ENCODE results near the gene GCGR. TPM values are rescaled to one million over a fixed set of nuclear protein-coding genes. Genes with fewer than 3 reads are reported as not detected.

The GCGR gene
- total RNA-seq, 1 experiment from 2014 or later, result 1.4 TPM

DNA sequence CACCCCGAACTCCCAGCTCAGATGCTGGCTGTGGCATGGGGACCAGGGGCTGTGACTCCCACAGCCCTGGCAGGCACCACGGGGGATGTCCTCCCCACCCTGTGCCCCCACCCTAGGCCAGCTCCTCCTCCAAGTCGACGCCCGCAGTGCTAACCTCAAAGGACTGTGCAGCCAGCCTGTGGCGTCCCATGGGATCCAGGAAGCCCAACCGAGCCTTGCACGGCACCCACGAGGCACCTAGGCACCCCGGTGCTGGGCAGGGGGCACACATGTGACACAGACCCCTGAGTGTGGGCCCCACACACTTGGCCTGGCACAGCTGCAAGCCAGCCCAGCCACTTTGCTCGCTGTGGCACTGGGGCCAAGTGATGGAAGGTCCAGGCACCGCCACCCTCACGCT lies 3.9 kb downstream of the GCGR start (continued):
- TF ChIP-seq ZNF532 (CRISPR knock-in tag; IDR thresholded peaks at IDR 0.05; ENCODE audit: borderline replicate concordance) (no peak), NR1H2 (CRISPR knock-in tag; IDR thresholded peaks at IDR 0.05) (no peak), RELA (CRISPR knock-in tag; IDR thresholded peaks at IDR 0.05; ENCODE audit: borderline replicate concordance) (no peak), MXD4 (CRISPR knock-in tag; IDR thresholded peaks at IDR 0.05; ENCODE audit: borderline replicate concordance) (no peak)

DNA sequence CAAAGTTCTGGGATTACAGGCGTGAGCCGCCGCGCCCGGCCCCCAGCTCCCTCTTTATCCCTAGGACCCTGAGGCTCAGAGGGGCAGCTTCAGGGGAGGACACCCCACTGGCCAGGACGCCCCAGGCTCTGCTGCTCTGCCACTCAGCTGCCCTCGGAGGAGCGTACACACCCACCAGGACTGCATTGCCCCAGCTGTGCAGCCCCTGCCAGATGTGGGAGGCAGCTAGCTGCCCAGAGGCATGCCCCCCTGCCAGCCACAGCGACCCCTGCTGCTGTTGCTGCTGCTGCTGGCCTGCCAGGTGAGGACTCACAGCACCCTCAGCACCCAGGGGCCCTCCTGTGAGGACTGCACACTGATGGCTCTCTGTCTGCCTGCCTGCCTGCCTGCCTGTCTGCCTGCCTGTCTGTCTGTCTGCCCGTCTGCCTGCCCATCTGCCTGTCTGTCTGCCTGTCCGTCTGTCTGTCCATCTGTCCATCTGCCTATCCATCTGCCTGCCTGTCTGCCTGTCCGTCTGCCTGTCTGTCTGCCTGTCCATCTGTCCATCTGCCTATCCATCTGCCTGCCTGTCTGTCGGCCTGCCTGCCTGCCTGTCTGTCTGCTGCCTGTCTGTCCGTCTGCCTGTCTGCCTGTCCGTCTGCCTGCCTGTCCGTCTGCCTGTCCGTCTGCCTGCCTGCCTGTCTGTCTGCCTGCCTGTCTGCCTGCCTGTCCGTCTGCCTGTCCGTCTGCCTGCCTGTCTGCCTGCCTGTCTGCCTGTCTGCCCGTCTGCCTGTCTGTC lies 5.0 kb downstream of the GCGR start:
- peaks cover 25% of the 10 kb centered on the region for H3K27me3 Mint-ChIP-seq (ENCODE audit: low read depth)
- no peak overlapping the region for H3K27ac Mint-ChIP-seq
- H3K4me3 Mint-ChIP-seq, result no peak overlapping the region
- H3K4me1 Mint-ChIP-seq, result no peaks in the 10 kb centered on the region
- ChIA-PET POLR2A (interaction anchor here (0.5 kb wide), 1 partner anchor 22 kb away, joined by 3 read pairs; no protein-coding TSS in a partner anchor), CTCF (interaction anchor here (0.6 to 3.8 kb wide), 6 partner anchors 9 to 211 kb away, joined by 3 to 18 read pairs (median 4); no protein-coding TSS in a partner anchor)
- TF ChIP-seq CTCF (IDR thresholded peaks at IDR 0.05), result no peak
- TF ChIP-seq, protein P1, sequence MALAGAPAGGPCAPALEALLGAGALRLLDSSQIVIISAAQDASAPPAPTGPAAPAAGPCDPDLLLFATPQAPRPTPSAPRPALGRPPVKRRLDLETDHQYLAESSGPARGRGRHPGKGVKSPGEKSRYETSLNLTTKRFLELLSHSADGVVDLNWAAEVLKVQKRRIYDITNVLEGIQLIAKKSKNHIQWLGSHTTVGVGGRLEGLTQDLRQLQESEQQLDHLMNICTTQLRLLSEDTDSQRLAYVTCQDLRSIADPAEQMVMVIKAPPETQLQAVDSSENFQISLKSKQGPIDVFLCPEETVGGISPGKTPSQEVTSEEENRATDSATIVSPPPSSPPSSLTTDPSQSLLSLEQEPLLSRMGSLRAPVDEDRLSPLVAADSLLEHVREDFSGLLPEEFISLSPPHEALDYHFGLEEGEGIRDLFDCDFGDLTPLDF (CRISPR knock-in tag; IDR thresholded peaks at IDR 0.05), result no peak
- no peak for TF ChIP-seq GRHL2 (CRISPR knock-in tag; IDR thresholded peaks at IDR 0.05; ENCODE audit: insufficient replicate concordance, severe bottlenecking)
- no peak for TF ChIP-seq IRF2 (CRISPR knock-in tag; IDR thresholded peaks at IDR 0.05; ENCODE audit: borderline replicate concordance, low read depth)
- TF ChIP-seq, protein P2, sequence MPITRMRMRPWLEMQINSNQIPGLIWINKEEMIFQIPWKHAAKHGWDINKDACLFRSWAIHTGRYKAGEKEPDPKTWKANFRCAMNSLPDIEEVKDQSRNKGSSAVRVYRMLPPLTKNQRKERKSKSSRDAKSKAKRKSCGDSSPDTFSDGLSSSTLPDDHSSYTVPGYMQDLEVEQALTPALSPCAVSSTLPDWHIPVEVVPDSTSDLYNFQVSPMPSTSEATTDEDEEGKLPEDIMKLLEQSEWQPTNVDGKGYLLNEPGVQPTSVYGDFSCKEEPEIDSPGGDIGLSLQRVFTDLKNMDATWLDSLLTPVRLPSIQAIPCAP (CRISPR knock-in tag; IDR thresholded peaks at IDR 0.05), result no peak
- no peak for TF ChIP-seq ZNF416 (CRISPR knock-in tag; IDR thresholded peaks at IDR 0.05)
- TF ChIP-seq GABPB1 (CRISPR knock-in tag; IDR thresholded peaks at IDR 0.05), result no peak
- TF ChIP-seq ETV6 (CRISPR knock-in tag; IDR thresholded peaks at IDR 0.05), result no peak
- no peak for TF ChIP-seq KAT7 (CRISPR knock-in tag; IDR thresholded peaks at IDR 0.05; ENCODE audit: borderline replicate concordance)
- TF ChIP-seq, protein P3, sequence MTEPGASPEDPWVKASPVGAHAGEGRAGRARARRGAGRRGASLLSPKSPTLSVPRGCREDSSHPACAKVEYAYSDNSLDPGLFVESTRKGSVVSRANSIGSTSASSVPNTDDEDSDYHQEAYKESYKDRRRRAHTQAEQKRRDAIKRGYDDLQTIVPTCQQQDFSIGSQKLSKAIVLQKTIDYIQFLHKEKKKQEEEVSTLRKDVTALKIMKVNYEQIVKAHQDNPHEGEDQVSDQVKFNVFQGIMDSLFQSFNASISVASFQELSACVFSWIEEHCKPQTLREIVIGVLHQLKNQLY (CRISPR knock-in tag; IDR thresholded peaks at IDR 0.05), result no peak
- TF ChIP-seq PRRX2 (CRISPR knock-in tag; IDR thresholded peaks at IDR 0.05), result no peak
- TF ChIP-seq ZNF423 (CRISPR knock-in tag; IDR thresholded peaks at IDR 0.05), result no peak
- no peak for TF ChIP-seq ZNF396 (CRISPR knock-in tag; IDR thresholded peaks at IDR 0.05; ENCODE audit: borderline replicate concordance)
- no peak for TF ChIP-seq ZNF232 (CRISPR knock-in tag; IDR thresholded peaks at IDR 0.05)
- TF ChIP-seq FOXK1 (CRISPR knock-in tag; IDR thresholded peaks at IDR 0.05), result no peak
- no peak for TF ChIP-seq TCF7 (CRISPR knock-in tag; IDR thresholded peaks at IDR 0.05; ENCODE audit: low read depth)
- TF ChIP-seq STAT6 (CRISPR knock-in tag; conservative IDR thresholded peaks at IDR 0.05; ENCODE audit: low read depth), result no peak
- no peak for TF ChIP-seq RELA (CRISPR knock-in tag; IDR thresholded peaks at IDR 0.05; ENCODE audit: borderline replicate concordance)
- TF ChIP-seq, protein P4, sequence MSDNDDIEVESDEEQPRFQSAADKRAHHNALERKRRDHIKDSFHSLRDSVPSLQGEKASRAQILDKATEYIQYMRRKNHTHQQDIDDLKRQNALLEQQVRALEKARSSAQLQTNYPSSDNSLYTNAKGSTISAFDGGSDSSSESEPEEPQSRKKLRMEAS (CRISPR knock-in tag; IDR thresholded peaks at IDR 0.05), result no peak
- no peaks in the 10 kb centered on the region for H3K36me3 Mint-ChIP-seq
- DNase-seq (ENCODE audit: low spot score), result no peak
- ATAC-seq, result no peak
- no peaks in the 10 kb centered on the region for H3K9me3 Mint-ChIP-seq

All from WTC11 (cell line).